Adipose tissue (tissue), 3 donors: ENCODE data around the gene PRKAR1B. TPM values are rescaled to one million over a fixed set of nuclear protein-coding genes. Genes with fewer than 3 reads are reported as not detected.
A peak's percentile ranks its signal among the peaks of the same experiment; 100 is the strongest.

Source experiments
- H3K27ac ChIP-seq: one replicate; pipeline ENCODE4 v1.5.1; 2013; ENCODE audit warnings: low read depth, low read length
- WGBS, 3 donors: extraction: QIAGEN DNeasy Blood & Tissue Kit; methylation state at CpG; one replicate each; pipeline ENCODE4 v1.1.7; 2013; 5-methylcytosine and 5-hydroxymethylcytosine counted together
- polyA plus RNA-seq, 3 donors: library from polyadenylated mRNA; stranded (reverse); fragments of 200-250 nt; gene quantifications; one replicate each; pipeline ENCODE4 v1.2.3, GENCODE V29; 2013
- donor health status: healthy with polysubstance abuse.
- donor health status: Bipolar disorder and iron deficiency.
- donor health status: healthy.

The PRKAR1B gene
- 10 to 100 TPM in 2 of 3 donors, 1 to 10 TPM in 1; 4.0 to 10.2 (median 10.1) TPM for polyA plus RNA-seq

GRCh38 chr7:727104-727805 is at the start of gene PRKAR1B:
TSS of gene PRKAR1B (minus strand) at chr7:727281. CDS start at chr7:711505, 15,776 bp downstream.
- no peak within 1 kb of the TSS for H3K27ac ChIP-seq
- 1 to 3% (median 1%) methylated on average over 30 to 66 of the region's 66 CpGs for WGBS, 3 donors

- no peak overlapping the region for H3K27ac ChIP-seq
- 92 to 95% (median 95%) methylated on average over 10 of the region's 10 CpGs for WGBS, 3 donors
These were observed 49.3 kb upstream of the PRKAR1B start for GRCh38 chr7:776381-776780.

GRCh38 chr7:774161-775109 is 47.4 kb upstream of the PRKAR1B start:
- 72 to 74% (median 73%) methylated on average over 64 to 65 of the region's 65 CpGs for WGBS, 3 donors

GRCh38 chr7:773622-773915 is 46.5 kb upstream of the PRKAR1B start:
- no peak overlapping the region for H3K27ac ChIP-seq
- WGBS, 3 donors = 94 to 95% (median 95%) methylated on average over 12 of the region's 12 CpGs

More at GRCh38 chr7:774161-775109, 47.4 kb upstream of the PRKAR1B start:
- no peak overlapping the region for H3K27ac ChIP-seq

GRCh38 chr7:772861-773621 is 46.0 kb upstream of the PRKAR1B start:
- no peak overlapping the region for H3K27ac ChIP-seq
- WGBS, 3 donors = 94 to 95% (median 95%) methylated on average over 30 to 32 of the region's 32 CpGs

- H3K27ac ChIP-seq = no peak overlapping the region
- WGBS, 3 donors = 91 to 97% (median 95%) methylated on average over 11 to 13 of the region's 13 CpGs
These were observed 45.3 kb upstream of the PRKAR1B start for GRCh38 chr7:772392-772791.

GRCh38 chr7:772005-772294 is 44.9 kb upstream of the PRKAR1B start:
- 76 to 84% (median 82%) methylated on average over 11 of the region's 11 CpGs for WGBS, 3 donors
- no peak overlapping the region for H3K27ac ChIP-seq

GRCh38 chr7:771234-772004 is 44.3 kb upstream of the PRKAR1B start:
- 14 to 39% (median 31%) methylated on average over 24 of the region's 24 CpGs for WGBS, 3 donors
- peak overlapping the region; percentile 29 for H3K27ac ChIP-seq

- WGBS, 3 donors = 34 to 66% (median 64%) methylated on average over 7 of the region's 7 CpGs
- H3K27ac ChIP-seq = no peak overlapping the region
These were observed 43.7 kb upstream of the PRKAR1B start for GRCh38 chr7:770741-771166.

- no peak overlapping the region for H3K27ac ChIP-seq
- 89 to 91% (median 90%) methylated on average over 14 of the region's 14 CpGs for WGBS, 3 donors
These were observed 43.3 kb upstream of the PRKAR1B start for GRCh38 chr7:770336-770735.

GRCh38 chr7:768881-769504 is 41.9 kb upstream of the PRKAR1B start:
- H3K27ac ChIP-seq = no peak overlapping the region
- 69 to 80% (median 73%) methylated on average over 33 to 36 of the region's 36 CpGs for WGBS, 3 donors

- H3K27ac ChIP-seq = no peak overlapping the region
- 82 to 89% (median 88%) methylated on average over 64 to 65 of the region's 65 CpGs for WGBS, 3 donors
These were observed 41.1 kb upstream of the PRKAR1B start for GRCh38 chr7:767941-768731.

GRCh38 chr7:767580-767940 is 40.5 kb upstream of the PRKAR1B start:
- no peak overlapping the region for H3K27ac ChIP-seq
- WGBS, 3 donors = 83 to 92% (median 90%) methylated on average over 16 to 21 of the region's 21 CpGs

- 95 to 96% (median 95%) methylated on average over 7 of the region's 7 CpGs for WGBS, 3 donors
- no peak overlapping the region for H3K27ac ChIP-seq
These were observed 38.3 kb upstream of the PRKAR1B start for GRCh38 chr7:765383-765782.

- 96 to 98% (median 98%) methylated on average over 19 of the region's 19 CpGs for WGBS, 3 donors
- no peak overlapping the region for H3K27ac ChIP-seq
These were observed 36.7 kb upstream of the PRKAR1B start for GRCh38 chr7:763762-764161.

- 82 to 86% (median 85%) methylated on average over 5 of the region's 5 CpGs for WGBS, 3 donors
- no peak overlapping the region for H3K27ac ChIP-seq
These were observed 35.8 kb upstream of the PRKAR1B start for GRCh38 chr7:762885-763284.

- 94 to 97% (median 94%) methylated on average over 11 of the region's 11 CpGs for WGBS, 3 donors
- no peak overlapping the region for H3K27ac ChIP-seq
These were observed 34.5 kb upstream of the PRKAR1B start for GRCh38 chr7:761631-762030.
